Endothelial cell of umbilical vein (primary cell): ENCODE results near the gene GPR25. TPM values are rescaled to one million over a fixed set of nuclear protein-coding genes. Genes with fewer than 3 reads are reported as not detected.

Source experiments
- BruUV-seq: library from RNA; stranded (reverse); fragments of 400-500 nt; replicated peaks from 2 replicates; lab custom pipeline; 2021; lab: Mats Ljungman, UMichigan
- CTCF ChIA-PET: fragments of 300-600, 350-600 bp; sonication (Branson Sonifier 250); formaldehyde crosslinking; loops from one replicate; lab custom pipeline; 2021; ENCODE audit warnings: antibody characterized with exemption, inconsistent platforms; lab: Charles Lee
- POLR2A ChIA-PET: fragments of 300-600, 350-600 bp; sonication (Branson Sonifier 250); formaldehyde crosslinking; loops from one replicate; lab custom pipeline; 2021; ENCODE audit warnings: antibody characterized with exemption, inconsistent platforms; lab: Charles Lee
- DNase-seq: peaks from one replicate; pipeline ENCODE4 v3.0.0-alpha.2; 2011; ENCODE audit warnings: low read depth, low spot score
- FAIRE-seq: peaks from 2 replicates; lab custom pipeline; 2011; peaks lifted over from hg19 to GRCh38; lab: Jason Lieb, UNC
- H2AFZ ChIP-seq: 2 replicates; pipeline ENCODE4 v1.6.0; 2012; ENCODE audit warnings: low read depth, low read length, control low read depth, inconsistent platforms
- H3K27ac ChIP-seq: 2 replicates; pipeline ENCODE4 v1.5.1; 2011; ENCODE audit warnings: low read depth, mild to moderate bottlenecking, control low read depth, low read length, moderate library complexity; ENCODE audit not compliant: insufficient read depth
- H3K27me3 ChIP-seq, 2 experiments: 2 replicates each; pipeline versions ENCODE4 v1.6.0 to v1.6.1; 2011; ENCODE audit warnings: low read length in 2 of 2, mixed read lengths in 1 of 2; ENCODE audit not compliant: control insufficient read depth in 2 of 2, insufficient read depth in 2 of 2
- H3K36me3 ChIP-seq, 2 experiments: 2 replicates in 1 of 2; 3 replicates in 1 of 2; pipeline ENCODE4 v1.5.1; 2011; ENCODE audit warnings: low read length in 2 of 2, mild to moderate bottlenecking in 1 of 2, moderate library complexity in 1 of 2; ENCODE audit not compliant: control insufficient read depth in 2 of 2, insufficient read depth in 2 of 2; ENCODE audit errors: extremely low read depth in 1 of 2
- H3K4me1 ChIP-seq: 3 replicates; pipeline ENCODE4 v1.5.1; 2011; ENCODE audit warnings: mild to moderate bottlenecking, low read length; ENCODE audit not compliant: control insufficient read depth, insufficient read depth; ENCODE audit errors: extremely low read depth
- H3K4me2 ChIP-seq: 2 replicates; pipeline ENCODE4 v1.6.1; 2011; ENCODE audit warnings: low read length, control low read depth, mixed read lengths; ENCODE audit not compliant: insufficient read depth
- H3K4me3 ChIP-seq, 3 experiments: fragments of 200-600 bp in 1 of 3; sonication (generic), shearing (Covaris generic) in 1 of 3; replicated peaks in 1 of 3; 2 replicates each; pipeline ENCODE4 v1.5.1; 2011 to 2016; ENCODE audit warnings: control low read depth in 3 of 3, low read length in 3 of 3, mild to moderate bottlenecking in 2 of 3, inconsistent platforms in 1 of 3, low read depth in 1 of 3, moderate library complexity in 1 of 3; ENCODE audit not compliant: insufficient read depth in 1 of 3
- H3K79me2 ChIP-seq: 2 replicates; pipeline ENCODE4 v1.6.0; 2012; ENCODE audit warnings: low read length, inconsistent platforms; ENCODE audit not compliant: control insufficient read depth, insufficient read depth
- H3K9ac ChIP-seq: replicated peaks from 2 replicates; pipeline ENCODE3; 2011; ENCODE audit warnings: low read length, control low read depth; ENCODE audit not compliant: insufficient read depth; ENCODE audit errors: extremely low read depth
- H3K9me1 ChIP-seq: replicated peaks from 3 replicates; pipeline ENCODE4 v1.6.0; 2011; ENCODE audit warnings: mild to moderate bottlenecking, low read length; ENCODE audit not compliant: control insufficient read depth, insufficient read depth; ENCODE audit errors: extremely low read depth
- H3K9me3 ChIP-seq: replicated peaks from 2 replicates; pipeline ENCODE4 v1.5.1; 2012; ENCODE audit warnings: low read length, inconsistent platforms; ENCODE audit not compliant: control insufficient read depth, insufficient read depth
- H4K20me1 ChIP-seq: replicated peaks from 2 replicates; pipeline ENCODE3; 2011; ENCODE audit warnings: mild to moderate bottlenecking, low read length; ENCODE audit not compliant: control insufficient read depth, insufficient read depth; ENCODE audit errors: extremely low read depth
- CTCF ChIP-seq, 2 donors: IDR thresholded peaks; 1 replicate in 1 of 2; 2 replicates in 1 of 2; pipeline ENCODE4 v1.5.1; 2011; ENCODE audit warnings: low read length in 2 of 2, mild to moderate bottlenecking in 2 of 2, moderate library complexity in 2 of 2, control low read depth in 1 of 2, inconsistent platforms in 1 of 2, low read depth in 1 of 2; ENCODE audit not compliant: insufficient read depth in 1 of 2; ENCODE audit errors: extremely low read depth in 1 of 2
- EZH2 ChIP-seq: IDR thresholded peaks from 2 replicates; pipeline ENCODE4 v1.6.1; 2012; ENCODE audit warnings: borderline replicate concordance, low read depth, mild to moderate bottlenecking, moderate library complexity, low read length, inconsistent platforms; ENCODE audit not compliant: severe bottlenecking
- FOS ChIP-seq: IDR thresholded peaks from 2 replicates; pipeline ENCODE4 v1.6.1; 2011; ENCODE audit warnings: mild to moderate bottlenecking, low read length, moderate library complexity, borderline replicate concordance; ENCODE audit not compliant: insufficient read depth
- GATA2 ChIP-seq: IDR thresholded peaks from 2 replicates; pipeline ENCODE4 v1.7.0; 2011; ENCODE audit warnings: low read depth, mild to moderate bottlenecking, moderate library complexity, mixed read lengths, low read length; ENCODE audit not compliant: insufficient read length, insufficient read depth
- JUN ChIP-seq: IDR thresholded peaks from 2 replicates; pipeline ENCODE4 v1.6.1; 2011; ENCODE audit warnings: borderline replicate concordance, low read depth; ENCODE audit not compliant: insufficient read length, insufficient read depth
- MAX ChIP-seq: IDR thresholded peaks from 2 replicates; pipeline ENCODE4 v1.6.1; 2011; ENCODE audit not compliant: insufficient read depth, insufficient read length
- MYC ChIP-seq: IDR thresholded peaks from one replicate; pipeline ENCODE4 v1.6.1; 2011; ENCODE audit warnings: mild to moderate bottlenecking, low read depth, low read length
- POLR2A ChIP-seq: IDR thresholded peaks from 2 replicates; pipeline ENCODE4 v1.6.1; 2012; ENCODE audit warnings: low read depth, mild to moderate bottlenecking, control low read depth, low read length
- POLR2AphosphoS5 ChIP-seq: IDR thresholded peaks from 2 replicates; pipeline ENCODE4 v1.6.1; 2012; ENCODE audit warnings: low read depth, mild to moderate bottlenecking, control low read depth, low read length, moderate library complexity; ENCODE audit not compliant: insufficient read depth
- dilution Hi-C: fragments of 300-500 bp; cut with MboI; formaldehyde crosslinking; loops from one replicate; pipeline ENCODE4 v1.15.0; 2019; ENCODE audit warnings: low sequenced_read_pairs; ENCODE audit not compliant: extremely low pct_ligation_motif_present
- intact Hi-C: fragments of 100-400 bp; cut with micrococcal nuclease; formaldehyde crosslinking; loops from one replicate; pipeline ENCODE4 v1.10.0; 2022
- polyA plus RNA-seq, 4 experiments: library from polyadenylated mRNA; depleted of rRNA in 3 of 4; stranded (reverse) in 3 of 4; unstranded in 1 of 4; fragments of >200 nt; gene quantifications; 2 replicates each; pipeline versions ENCODE4 v1.2.1 to v1.2.3, GENCODE V29; 2011 to 2012; ENCODE audit warnings: missing spikeins in 1 of 4
- total RNA-seq: library from RNA; stranded (reverse); gene quantifications from 2 replicates; pipeline ENCODE4 v1.2.3, GENCODE V29; 2021

Gene GPR25
- total and polyA plus RNA-seq, 2 donors (not counting 3 experiments of a cell fraction or from before 2014, with no cell fraction given) = not detected

- Histone ChIP-seq H3K27ac (no peak overlapping the region), H3K27me3 (no peaks in the 10 kb centered on the region), H3K9me1 (no peaks in the 10 kb centered on the region), H3K79me2 (no peaks in the 10 kb centered on the region), H3K9me3 (no peaks in the 10 kb centered on the region), H4K20me1 (no peaks in the 10 kb centered on the region), H3K4me3 (no peak overlapping the region), H3K36me3 (peaks cover 6 to 9% of the 10 kb centered on the region in 2 experiments), H3K9ac (no peak overlapping the region), H2AFZ (no peak overlapping the region), H3K4me1 (no peaks in the 10 kb centered on the region), H3K4me2 (no peak overlapping the region)
- BruUV-seq = no TSS peak
- intact Hi-C loops = no loop called here
- dilution Hi-C loops = no loop called here
- no peak for DNase-seq
- ChIA-PET CTCF (interaction anchor here (1.5 kb wide), 1 partner anchor 11 kb away, joined by 3 read pairs; no protein-coding TSS in a partner anchor), POLR2A (no interaction called here)
- no peak for FAIRE-seq
- TF ChIP-seq FOS = no peak
- TF ChIP-seq CTCF (IDR thresholded peaks at IDR 0.05; ENCODE audit: extremely low read depth in 1 of 2, insufficient read depth in 1 of 2, low read depth in 1 of 2, low read length in 2 of 2) = no peak
- TF ChIP-seq MAX = no peak
- no peak for TF ChIP-seq JUN
- TF ChIP-seq MYC = no peak
- no peak for TF ChIP-seq POLR2A
- no peak for TF ChIP-seq POLR2AphosphoS5
- TF ChIP-seq GATA2 = no peak
- no peak for TF ChIP-seq EZH2
Measured at GRCh38 chr1:200861937-200862647, 10.7 kb upstream of the GPR25 start.
